Measurements from ENCODE around the gene MEP1A. TPM values are rescaled to one million over a fixed set of nuclear protein-coding genes. Genes with fewer than 3 reads are reported as not detected.
"Not testable (repeated sequence)": the region's sequence is repeated elsewhere in the genome, so short reads cannot be mapped to it uniquely, and the experiment has no call there.

MEP1A gene
- total and polyA plus RNA-seq, 2 of the 4 experiments (the other 2 are of a cell fraction) = not detected

DNA sequence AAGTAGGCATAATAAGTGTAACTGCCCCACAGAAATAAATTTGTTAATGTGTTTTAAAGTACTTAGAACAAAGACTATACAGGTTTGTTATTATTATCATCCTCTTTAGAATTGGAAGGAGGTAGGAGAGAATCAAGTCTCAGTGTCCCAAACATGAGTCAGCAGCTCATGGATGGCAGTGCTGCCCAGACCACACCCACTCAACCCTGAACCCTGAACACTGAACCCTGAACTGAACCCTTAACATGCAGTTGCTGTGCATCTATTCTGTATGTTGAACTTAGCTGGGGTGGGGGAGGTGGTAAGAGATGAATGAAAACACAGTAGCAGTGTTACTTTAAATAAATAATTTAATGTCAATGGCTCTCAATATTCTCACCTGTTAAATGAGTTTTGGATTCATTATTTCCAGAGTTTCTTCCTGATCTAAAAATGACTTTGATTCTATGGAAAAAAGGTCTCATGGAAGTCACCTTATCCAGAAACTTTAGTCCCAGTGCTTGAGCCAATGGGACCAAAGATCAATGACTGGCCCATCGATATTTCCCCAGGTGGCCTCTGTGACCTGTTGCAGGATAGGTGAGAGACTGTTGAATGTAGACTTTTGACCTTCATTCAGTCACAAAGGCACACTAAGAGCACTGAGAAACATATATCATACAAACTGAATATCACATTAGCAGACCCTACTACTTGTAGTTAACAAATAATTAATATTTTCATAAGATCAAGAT, 49.6 kb upstream of the MEP1A start (continued):
- TF ChIP-seq RCOR1 (IDR thresholded peaks at IDR 0.05; ENCODE audit: insufficient replicate concordance, low read length) = no peak
- TF ChIP-seq MXI1 (IDR thresholded peaks at IDR 0.05; ENCODE audit: borderline replicate concordance, low read depth, low read length) = no peak
- no peak for TF ChIP-seq FOS (IDR thresholded peaks at IDR 0.05; ENCODE audit: low read depth, low read length)
- TF ChIP-seq MAFK (IDR thresholded peaks at IDR 0.05; ENCODE audit: low read depth, low read length) = no peak
- TF ChIP-seq SMC3 (IDR thresholded peaks at IDR 0.05; ENCODE audit: low read depth, low read length) = no peak

- H2AK9ac ChIP-seq (replicated peaks; ENCODE audit: low read depth, low read length, poor library complexity); ATAC-seq (ENCODE audit: low read depth); H3K79me1 ChIP-seq (ENCODE audit: low read depth in 1 of 2, low read length in 2 of 2); in situ Hi-C loops (cut with MboI; ENCODE audit: low sequenced_read_pairs); H3K4ac ChIP-seq (ENCODE audit: low read depth, low read length); CTCF ChIA-PET; H4K91ac ChIP-seq (ENCODE audit: insufficient read depth, low read depth, low read length); BruUV-seq (replicated peaks); H4K8ac ChIP-seq (ENCODE audit: low read depth in 2 of 2, low read length in 2 of 2); H3K36me3 ChIP-seq (ENCODE audit: control insufficient read depth, insufficient read depth, low read length); H3K4me2 ChIP-seq (ENCODE audit: low read depth, low read length); H3K23ac ChIP-seq (ENCODE audit: low read depth, low read length); intact Hi-C loops (cut with micrococcal nuclease); H2BK120ac ChIP-seq (ENCODE audit: low read depth, low read length); H3K4me3 ChIP-seq (ENCODE audit: insufficient read depth, low read depth, low read length); H3K27me3 ChIP-seq (ENCODE audit: control insufficient read depth, insufficient read depth, low read length); H2AK5ac ChIP-seq (ENCODE audit: low read depth, low read length); POLR2A ChIA-PET (ENCODE audit: unreplicated experiment); H3K27ac ChIP-seq (ENCODE audit: insufficient read depth, low read length); H3K18ac ChIP-seq (ENCODE audit: low read depth, low read length); H2BK15ac ChIP-seq (ENCODE audit: low read depth, low read length); H3K56ac ChIP-seq (ENCODE audit: extremely low read depth, insufficient read depth, low read length); H3K9me3 ChIP-seq (ENCODE audit: control insufficient read depth, insufficient read depth, low read length); DNase-seq; H4K5ac ChIP-seq (ENCODE audit: low read depth, low read length); H3K9me1 ChIP-seq (ENCODE audit: insufficient read depth, low read length); H4K20me1 ChIP-seq (ENCODE audit: insufficient read depth, low read length); H2BK20ac ChIP-seq (ENCODE audit: low read depth, low read length); H2AFZ ChIP-seq (replicated peaks; ENCODE audit: low read length, poor library complexity); H3K14ac ChIP-seq (replicated peaks; ENCODE audit: low read depth, low read length); H2BK5ac ChIP-seq (ENCODE audit: low read depth, low read length, poor library complexity, severe bottlenecking); H3K9ac ChIP-seq (ENCODE audit: low read depth, low read length); dilution Hi-C loops (cut with HindIII; ENCODE audit: low sequenced_read_pairs, unreplicated experiment); H3K4me1 ChIP-seq (ENCODE audit: control insufficient read depth, insufficient read depth, low read length): not testable (repeated sequence)
- no CpG with 5 or more reads among the region's 3 CpGs for WGBS, 2 experiments (ENCODE audit: extremely low coverage in 2 of 2, insufficient read length in 1 of 2)
These were observed 48.9 kb upstream of the MEP1A start for GRCh38 chr6:46744159-46744725.

All from IMR-90 (cell line).